Measurements from ENCODE around the gene THSD4.

GRCh38 chr15:71154607-71155200, 39.4 kb downstream of the THSD4 start:
- no peak for TF ChIP-seq CTCF (IDR thresholded peaks at IDR 0.05; ENCODE audit: low read depth, low read length, poor library complexity, severe bottlenecking)
- TF ChIP-seq EZH2phosphoT487 (IDR thresholded peaks at IDR 0.05; ENCODE audit: borderline replicate concordance, low read length) = no peak
